GM23248 (cell line): ENCODE results near the gene USF2.

Experiments used
- EZH2 ChIP-seq: fragments of 200-600 bp; sonication (generic); IDR thresholded peaks from 2 replicates; pipeline ENCODE4 v1.6.1; 2018; ENCODE audit warnings: antibody characterized with exemption, mild to moderate bottlenecking; ENCODE audit not compliant: insufficient read depth, poor library complexity, severe bottlenecking
- EZH2phosphoT487 ChIP-seq: fragments of 200-600 bp; sonication (generic); IDR thresholded peaks from 2 replicates; pipeline ENCODE4 v1.6.1; 2018; ENCODE audit warnings: antibody characterized with exemption, moderate library complexity, mild to moderate bottlenecking, low read depth; ENCODE audit not compliant: insufficient read depth

GRCh38 chr19:35321291-35321690, 52.5 kb downstream of the USF2 start:
- no peak for TF ChIP-seq EZH2
- TF ChIP-seq EZH2phosphoT487, result no peak
